SK-N-SH (cell line): ENCODE measurements around the gene GALNT4. TPM values are rescaled to one million over a fixed set of nuclear protein-coding genes. Genes with fewer than 3 reads are reported as not detected.

ENCODE experiments used
- CTCF ChIA-PET: fragments of 300-600, 350-600 bp; formaldehyde crosslinking; extraction: SDS; loops from one replicate; lab custom pipeline; 2021; lab: Yijun Ruan, JAX
- POLR2A ChIA-PET: fragments of 350-600 bp; sonication (Branson Sonifier 250); formaldehyde crosslinking; extraction: SDS; loops from one replicate; lab custom pipeline; 2020; ENCODE audit warnings: antibody characterized with exemption, inconsistent platforms; lab: Yijun Ruan, JAX
- DNase-seq: peaks from one replicate; pipeline ENCODE4 v3.0.0; 2012
- H2AFZ ChIP-seq: fragments of 200-600 bp; sonication (generic); 2 replicates; pipeline ENCODE4 v1.8.1; 2016; ENCODE audit warnings: antibody characterized with exemption, mild to moderate bottlenecking, low read depth
- H3F3A ChIP-seq: fragments of 200-600 bp; sonication (generic); replicated peaks from 2 replicates; pipeline ENCODE3; 2016; ENCODE audit warnings: antibody characterized with exemption, mild to moderate bottlenecking; ENCODE audit not compliant: insufficient read depth
- H3K27ac ChIP-seq, 2 experiments: fragments of 200-500 bp in 1 of 2; fragments of 200-600 bp in 1 of 2; sonication (Bioruptor generic) in 1 of 2; sonication (generic), shearing (Covaris generic) in 1 of 2; 2 replicates each; pipeline versions ENCODE4 v1.5.1 to v1.6.1; 2014 to 2016; ENCODE audit warnings: low read depth in 2 of 2, inconsistent platforms in 1 of 2, low read length in 1 of 2, mild to moderate bottlenecking in 1 of 2, mixed read lengths in 1 of 2
- H3K27me3 ChIP-seq: fragments of 200-600 bp; sonication (generic), shearing (Covaris generic); 2 replicates; pipeline ENCODE4 v1.6.1; 2016; ENCODE audit warnings: mixed run types; ENCODE audit not compliant: insufficient read depth
- H3K36me3 ChIP-seq, 2 experiments: fragments of 200-500 bp in 1 of 2; fragments of 200-600 bp in 1 of 2; sonication (Bioruptor generic) in 1 of 2; sonication (generic) in 1 of 2; replicated peaks in 1 of 2; 2 replicates each; pipeline versions ENCODE3 to v1.5.1; 2014 to 2016; ENCODE audit warnings: low read length in 1 of 2, mild to moderate bottlenecking in 1 of 2; ENCODE audit not compliant: insufficient read depth in 2 of 2, control insufficient read depth in 1 of 2
- H3K4me1 ChIP-seq, 2 experiments: fragments of 200-500 bp in 1 of 2; fragments of 200-600 bp in 1 of 2; sonication (Bioruptor generic) in 1 of 2; sonication (generic), shearing (Covaris generic) in 1 of 2; 2 replicates each; pipeline versions ENCODE4 v1.5.1 to v1.6.1; 2014 to 2016; ENCODE audit warnings: low read depth in 1 of 2, low read length in 1 of 2, mixed run types in 1 of 2; ENCODE audit not compliant: insufficient read depth in 2 of 2, control insufficient read depth in 1 of 2
- H3K4me2 ChIP-seq: fragments of 200-600 bp; sonication (generic), shearing (Covaris generic); 2 replicates; pipeline ENCODE4 v1.6.1; 2017; ENCODE audit warnings: mixed run types
- H3K4me3 ChIP-seq, 2 experiments: fragments of 200-500 bp in 1 of 2; fragments of 200-600 bp in 1 of 2; sonication (Bioruptor generic) in 1 of 2; sonication (generic), shearing (Covaris generic) in 1 of 2; 2 replicates each; pipeline versions ENCODE4 v1.5.1 to v1.8.1; 2014 to 2016; ENCODE audit warnings: low read depth in 2 of 2, inconsistent platforms in 1 of 2, low read length in 1 of 2, mild to moderate bottlenecking in 1 of 2, mixed read lengths in 1 of 2, moderate library complexity in 1 of 2
- H3K79me2 ChIP-seq: fragments of 200-600 bp; sonication (generic); 2 replicates; pipeline ENCODE4 v1.8.1; 2017; ENCODE audit warnings: mild to moderate bottlenecking; ENCODE audit not compliant: insufficient read depth
- H3K9ac ChIP-seq: fragments of 200-600 bp; sonication (generic); 2 replicates; pipeline ENCODE4 v1.6.1; 2017; ENCODE audit warnings: mixed run types
- H3K9me2 ChIP-seq: fragments of 200-600 bp; sonication (generic); 2 replicates; pipeline ENCODE4 v1.6.1; 2017; ENCODE audit warnings: mixed run types
- H3K9me3 ChIP-seq: fragments of 200-600 bp; sonication (generic); 2 replicates; pipeline ENCODE4 v1.6.1; 2017; ENCODE audit warnings: mixed run types, mild to moderate bottlenecking, moderate library complexity
- H4K20me1 ChIP-seq: fragments of 200-600 bp; sonication (generic); 2 replicates; pipeline ENCODE4 v1.6.1; 2017; ENCODE audit warnings: mild to moderate bottlenecking, mixed run types; ENCODE audit not compliant: insufficient read depth
- CHD2 ChIP-seq: fragments of 150-350 bp; IDR thresholded peaks from 2 replicates; pipeline ENCODE4 v1.6.1; 2018; ENCODE audit warnings: low read length; ENCODE audit not compliant: partially characterized antibody
- EP300 ChIP-seq, 2 experiments: IDR thresholded peaks; 2 replicates each; pipeline versions ENCODE4 v1.4.0 to v1.6.1; 2012; ENCODE audit warnings: borderline replicate concordance in 1 of 2, low read depth in 1 of 2, low read length in 1 of 2
- GABPA ChIP-seq: IDR thresholded peaks from 2 replicates; pipeline ENCODE4 v1.4.0; 2012; ENCODE audit warnings: low read depth, mild to moderate bottlenecking
- MEF2A ChIP-seq: IDR thresholded peaks from 2 replicates; pipeline ENCODE4 v1.4.0; 2012; ENCODE audit warnings: low read depth, borderline replicate concordance
- POLR2AphosphoS5 ChIP-seq: IDR thresholded peaks from 2 replicates; pipeline ENCODE4 v1.6.1; 2012; ENCODE audit warnings: low read depth, low read length
- RCOR1 ChIP-seq: fragments of 150-350 bp; IDR thresholded peaks from 2 replicates; pipeline ENCODE4 v1.6.1; 2017; ENCODE audit warnings: antibody characterized with exemption, low read length
- RFX5 ChIP-seq: IDR thresholded peaks from 2 replicates; pipeline ENCODE4 v1.6.1; 2012; ENCODE audit warnings: mild to moderate bottlenecking, improper control_type of control experiment, low read length
- RXRA ChIP-seq: IDR thresholded peaks from 2 replicates; pipeline ENCODE4 v1.4.0; 2012; ENCODE audit warnings: low read depth, mild to moderate bottlenecking, borderline replicate concordance
- SMC3 ChIP-seq: IDR thresholded peaks from 2 replicates; pipeline ENCODE4 v1.6.1; 2012; ENCODE audit warnings: low read depth, low read length, improper control_type of control experiment
- TEAD4 ChIP-seq: IDR thresholded peaks from 2 replicates; pipeline ENCODE4 v1.4.0; 2012; ENCODE audit warnings: mild to moderate bottlenecking, borderline replicate concordance; ENCODE audit not compliant: insufficient read depth
- YY1 ChIP-seq: IDR thresholded peaks from 2 replicates; pipeline ENCODE4 v1.4.0; 2012; ENCODE audit warnings: low read depth, mild to moderate bottlenecking
- WGBS: methylation state at CpG from one replicate; pipeline ENCODE4 v1.1.6; 2017; ENCODE audit warnings: low lambda C conversion rate; 5-methylcytosine and 5-hydroxymethylcytosine counted together
- polyA plus RNA-seq, 3 experiments: library from polyadenylated mRNA; depleted of rRNA; stranded (reverse); fragments of >200 nt; gene quantifications; 2 replicates each; pipeline ENCODE4 v1.2.3, GENCODE V29; 2012
- TF ChIP-seq, protein P1 (sequence below): IDR thresholded peaks from 2 replicates; pipeline ENCODE4 v1.6.1; 2012; ENCODE audit warnings: mild to moderate bottlenecking, low read depth, low read length, moderate library complexity
- TF ChIP-seq, protein P2 (sequence below): IDR thresholded peaks from 2 replicates; pipeline ENCODE4 v1.4.0; 2012; ENCODE audit warnings: low read depth, borderline replicate concordance
- TF ChIP-seq, protein P3 (sequence below): fragments of 150-350 bp; IDR thresholded peaks from 2 replicates; pipeline ENCODE4 v1.6.1; 2016; ENCODE audit warnings: mild to moderate bottlenecking, low read depth, low read length
- TF ChIP-seq, protein P4 (sequence below): fragments of 150-350 bp; IDR thresholded peaks from 2 replicates; pipeline ENCODE4 v1.6.1; 2017; ENCODE audit warnings: antibody characterized with exemption, low read length, low read depth, borderline replicate concordance

The GALNT4 gene
- polyA plus RNA-seq, 1 of the 3 experiments (the other 2 are of a cell fraction) = 1.1 TPM

DNA sequence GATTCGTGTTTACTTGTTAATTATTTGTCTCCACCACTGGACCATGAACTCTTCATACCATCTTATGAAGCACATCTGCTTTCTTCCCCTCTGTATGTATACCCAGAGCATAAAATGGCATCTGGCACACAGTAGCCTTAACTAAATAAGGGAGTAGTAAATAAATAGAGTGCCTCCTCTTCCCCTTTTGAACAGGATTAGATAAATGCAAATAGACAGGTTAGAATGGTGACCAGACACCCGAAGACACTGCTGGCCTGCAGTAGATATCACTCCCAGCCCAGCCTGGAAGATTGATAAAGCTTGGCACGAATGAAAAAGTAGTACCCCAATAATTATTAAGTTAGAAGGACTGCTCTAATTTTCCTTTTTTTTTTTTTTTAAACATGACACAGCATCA is 6.9 kb downstream of the GALNT4 start:
- Histone ChIP-seq H3F3A (peaks cover 4% of the 10 kb centered on the region), H3K79me2 (peaks cover 30% of the 10 kb centered on the region), H3K4me3 (no peak overlapping the region), H3K9ac (no peak overlapping the region), H3K36me3 (peaks cover 4 to 9% of the 10 kb centered on the region in 2 experiments), H3K9me2 (no peaks in the 10 kb centered on the region), H3K4me1 (peaks cover 0 to 16% of the 10 kb centered on the region in 2 experiments; a peak in 1 of 4 replicates), H3K9me3 (no peaks in the 10 kb centered on the region), H2AFZ (no peak overlapping the region), H3K27ac (no peak overlapping the region), H3K27me3 (no peaks in the 10 kb centered on the region), H4K20me1 (no peaks in the 10 kb centered on the region), H3K4me2 (no peak overlapping the region)
- TF ChIP-seq YY1 (no peak), EP300 (IDR thresholded peaks at IDR 0.05; ENCODE audit: borderline replicate concordance in 1 of 2, low read depth in 1 of 2, low read length in 1 of 2) (no peak), POLR2AphosphoS5 (no peak), RCOR1 (no peak), RFX5 (no peak), MEF2A (no peak), SMC3 (no peak), CHD2 (no peak), GABPA (no peak)
- TF ChIP-seq, protein P1, sequence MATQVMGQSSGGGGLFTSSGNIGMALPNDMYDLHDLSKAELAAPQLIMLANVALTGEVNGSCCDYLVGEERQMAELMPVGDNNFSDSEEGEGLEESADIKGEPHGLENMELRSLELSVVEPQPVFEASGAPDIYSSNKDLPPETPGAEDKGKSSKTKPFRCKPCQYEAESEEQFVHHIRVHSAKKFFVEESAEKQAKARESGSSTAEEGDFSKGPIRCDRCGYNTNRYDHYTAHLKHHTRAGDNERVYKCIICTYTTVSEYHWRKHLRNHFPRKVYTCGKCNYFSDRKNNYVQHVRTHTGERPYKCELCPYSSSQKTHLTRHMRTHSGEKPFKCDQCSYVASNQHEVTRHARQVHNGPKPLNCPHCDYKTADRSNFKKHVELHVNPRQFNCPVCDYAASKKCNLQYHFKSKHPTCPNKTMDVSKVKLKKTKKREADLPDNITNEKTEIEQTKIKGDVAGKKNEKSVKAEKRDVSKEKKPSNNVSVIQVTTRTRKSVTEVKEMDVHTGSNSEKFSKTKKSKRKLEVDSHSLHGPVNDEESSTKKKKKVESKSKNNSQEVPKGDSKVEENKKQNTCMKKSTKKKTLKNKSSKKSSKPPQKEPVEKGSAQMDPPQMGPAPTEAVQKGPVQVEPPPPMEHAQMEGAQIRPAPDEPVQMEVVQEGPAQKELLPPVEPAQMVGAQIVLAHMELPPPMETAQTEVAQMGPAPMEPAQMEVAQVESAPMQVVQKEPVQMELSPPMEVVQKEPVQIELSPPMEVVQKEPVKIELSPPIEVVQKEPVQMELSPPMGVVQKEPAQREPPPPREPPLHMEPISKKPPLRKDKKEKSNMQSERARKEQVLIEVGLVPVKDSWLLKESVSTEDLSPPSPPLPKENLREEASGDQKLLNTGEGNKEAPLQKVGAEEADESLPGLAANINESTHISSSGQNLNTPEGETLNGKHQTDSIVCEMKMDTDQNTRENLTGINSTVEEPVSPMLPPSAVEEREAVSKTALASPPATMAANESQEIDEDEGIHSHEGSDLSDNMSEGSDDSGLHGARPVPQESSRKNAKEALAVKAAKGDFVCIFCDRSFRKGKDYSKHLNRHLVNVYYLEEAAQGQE = no peak
- TF ChIP-seq, protein P2, sequence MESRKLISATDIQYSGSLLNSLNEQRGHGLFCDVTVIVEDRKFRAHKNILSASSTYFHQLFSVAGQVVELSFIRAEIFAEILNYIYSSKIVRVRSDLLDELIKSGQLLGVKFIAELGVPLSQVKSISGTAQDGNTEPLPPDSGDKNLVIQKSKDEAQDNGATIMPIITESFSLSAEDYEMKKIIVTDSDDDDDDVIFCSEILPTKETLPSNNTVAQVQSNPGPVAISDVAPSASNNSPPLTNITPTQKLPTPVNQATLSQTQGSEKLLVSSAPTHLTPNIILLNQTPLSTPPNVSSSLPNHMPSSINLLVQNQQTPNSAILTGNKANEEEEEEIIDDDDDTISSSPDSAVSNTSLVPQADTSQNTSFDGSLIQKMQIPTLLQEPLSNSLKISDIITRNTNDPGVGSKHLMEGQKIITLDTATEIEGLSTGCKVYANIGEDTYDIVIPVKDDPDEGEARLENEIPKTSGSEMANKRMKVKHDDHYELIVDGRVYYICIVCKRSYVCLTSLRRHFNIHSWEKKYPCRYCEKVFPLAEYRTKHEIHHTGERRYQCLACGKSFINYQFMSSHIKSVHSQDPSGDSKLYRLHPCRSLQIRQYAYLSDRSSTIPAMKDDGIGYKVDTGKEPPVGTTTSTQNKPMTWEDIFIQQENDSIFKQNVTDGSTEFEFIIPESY = no peak
- 64% methylated on average over 3 of the region's 3 CpGs for WGBS
- CTCF ChIA-PET = interaction anchor here (1.0 to 1.5 kb wide), 4 partner anchors 10 to 500 kb away, joined by 3 to 4 read pairs (median 3); no protein-coding TSS in a partner anchor
- DNase-seq = no peak
- POLR2A ChIA-PET = no interaction called here

DNA sequence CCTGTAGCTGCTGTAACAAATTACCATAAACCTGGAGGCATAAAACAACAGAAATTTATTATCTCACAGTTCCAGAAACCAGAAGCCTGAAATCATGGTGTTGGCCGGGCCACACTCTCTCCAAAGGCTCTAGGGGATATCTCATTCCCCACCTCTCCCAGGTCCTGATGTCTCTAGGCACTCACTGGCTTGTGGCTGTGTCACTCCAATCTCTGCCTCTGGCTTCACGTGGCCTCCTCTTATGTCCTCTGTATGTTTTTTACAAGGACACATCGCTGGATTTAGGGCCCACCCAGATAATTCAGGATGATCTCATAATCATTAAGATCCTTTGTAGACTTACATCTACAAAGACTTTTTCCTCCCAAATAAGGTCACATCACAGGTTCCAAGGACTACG is 8.0 kb downstream of the GALNT4 start:
- Histone ChIP-seq H3K4me3 (no peak overlapping the region), H3K27me3 (no peaks in the 10 kb centered on the region), H2AFZ (no peak overlapping the region), H3K9me3 (no peaks in the 10 kb centered on the region), H3K27ac (no peak overlapping the region), H3K36me3 (peaks cover 0 to 3% of the 10 kb centered on the region in 2 experiments), H3K9ac (no peak overlapping the region), H4K20me1 (no peaks in the 10 kb centered on the region), H3K79me2 (peaks cover 22% of the 10 kb centered on the region), H3K4me1 (peaks cover 0 to 5% of the 10 kb centered on the region in 2 experiments; a peak in 1 of 4 replicates), H3K9me2 (no peaks in the 10 kb centered on the region), H3K4me2 (no peak overlapping the region), H3F3A (peaks cover 4% of the 10 kb centered on the region)
- WGBS = 79% methylated on average over 4 of the region's 4 CpGs
- ChIA-PET POLR2A (no interaction called here), CTCF (interaction anchor here (1.1 to 1.5 kb wide), 3 partner anchors 10 to 499 kb away, joined by 3 read pairs; no protein-coding TSS in a partner anchor)
- DNase-seq = no peak
- TF ChIP-seq TEAD4 (no peak), YY1 (no peak), EP300 (IDR thresholded peaks at IDR 0.05; ENCODE audit: borderline replicate concordance in 1 of 2, low read depth in 1 of 2, low read length in 1 of 2) (no peak), CHD2 (no peak), RXRA (no peak)
- TF ChIP-seq, protein P3, sequence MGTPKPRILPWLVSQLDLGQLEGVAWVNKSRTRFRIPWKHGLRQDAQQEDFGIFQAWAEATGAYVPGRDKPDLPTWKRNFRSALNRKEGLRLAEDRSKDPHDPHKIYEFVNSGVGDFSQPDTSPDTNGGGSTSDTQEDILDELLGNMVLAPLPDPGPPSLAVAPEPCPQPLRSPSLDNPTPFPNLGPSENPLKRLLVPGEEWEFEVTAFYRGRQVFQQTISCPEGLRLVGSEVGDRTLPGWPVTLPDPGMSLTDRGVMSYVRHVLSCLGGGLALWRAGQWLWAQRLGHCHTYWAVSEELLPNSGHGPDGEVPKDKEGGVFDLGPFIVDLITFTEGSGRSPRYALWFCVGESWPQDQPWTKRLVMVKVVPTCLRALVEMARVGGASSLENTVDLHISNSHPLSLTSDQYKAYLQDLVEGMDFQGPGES = no peak
- TF ChIP-seq, protein P4, sequence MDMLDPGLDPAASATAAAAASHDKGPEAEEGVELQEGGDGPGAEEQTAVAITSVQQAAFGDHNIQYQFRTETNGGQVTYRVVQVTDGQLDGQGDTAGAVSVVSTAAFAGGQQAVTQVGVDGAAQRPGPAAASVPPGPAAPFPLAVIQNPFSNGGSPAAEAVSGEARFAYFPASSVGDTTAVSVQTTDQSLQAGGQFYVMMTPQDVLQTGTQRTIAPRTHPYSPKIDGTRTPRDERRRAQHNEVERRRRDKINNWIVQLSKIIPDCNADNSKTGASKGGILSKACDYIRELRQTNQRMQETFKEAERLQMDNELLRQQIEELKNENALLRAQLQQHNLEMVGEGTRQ = no peak
- TF ChIP-seq, protein P1 = no peak
